Measurements from ENCODE around the gene PEX5L.

PEX5L gene

GRCh38 chr3:179897231-179897630 is 139.5 kb downstream of the PEX5L start:
- no peak for DNase-seq (ENCODE audit: low read depth in 2 of 2)

DNA sequence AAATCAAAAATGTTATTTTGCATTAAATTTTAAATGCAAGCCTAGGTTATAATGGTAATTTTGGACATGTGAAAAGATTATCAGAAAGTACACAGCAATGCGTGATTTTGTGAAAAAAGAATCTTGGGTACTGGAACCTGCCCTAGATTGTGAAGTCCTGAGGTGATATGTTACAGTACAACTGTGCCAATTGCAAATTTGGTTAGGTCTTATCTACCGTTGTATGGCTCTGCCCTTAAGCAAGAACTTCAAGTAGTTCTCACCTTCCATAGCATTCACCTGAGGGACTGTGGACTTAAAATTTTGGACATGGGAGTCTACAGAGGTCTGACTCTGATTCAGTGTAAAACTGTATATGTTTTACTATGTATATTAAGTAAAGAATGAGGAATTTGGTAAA is 140.2 kb downstream of the PEX5L start:
- no peak for DNase-seq (ENCODE audit: low read depth in 2 of 2)

- no peak for DNase-seq (ENCODE audit: low read depth in 2 of 2)
Observed at GRCh38 chr3:179895330-179895729, 141.4 kb downstream of the PEX5L start.

GRCh38 chr3:179887295-179887943 is 149.3 kb downstream of the PEX5L start:
- DNase-seq (ENCODE audit: low read depth in 2 of 2), result no peak

DNA sequence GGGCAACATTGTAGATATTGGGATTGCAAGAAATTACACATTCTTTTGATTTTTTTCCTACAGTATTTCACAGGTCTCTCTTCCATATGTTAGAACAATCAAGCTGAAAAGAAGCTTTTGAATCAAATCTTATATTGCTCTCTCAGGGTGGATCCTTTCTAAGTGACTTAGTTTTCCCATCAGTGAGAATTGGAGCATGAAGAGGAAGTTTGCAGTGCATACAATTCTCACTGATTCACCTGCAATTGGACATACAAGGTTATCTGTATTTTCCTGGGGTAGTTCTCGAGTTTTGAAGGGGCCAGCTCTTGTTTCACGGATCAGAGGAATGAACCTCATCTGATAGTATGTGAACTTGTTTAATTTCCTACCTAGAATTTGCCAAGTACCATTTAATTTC is 150.8 kb downstream of the PEX5L start:
- DNase-seq (ENCODE audit: low read depth in 2 of 2), result no peak

- no peak for DNase-seq (ENCODE audit: low read depth in 2 of 2)
Observed at GRCh38 chr3:179884136-179884535, 152.6 kb downstream of the PEX5L start.

DNA sequence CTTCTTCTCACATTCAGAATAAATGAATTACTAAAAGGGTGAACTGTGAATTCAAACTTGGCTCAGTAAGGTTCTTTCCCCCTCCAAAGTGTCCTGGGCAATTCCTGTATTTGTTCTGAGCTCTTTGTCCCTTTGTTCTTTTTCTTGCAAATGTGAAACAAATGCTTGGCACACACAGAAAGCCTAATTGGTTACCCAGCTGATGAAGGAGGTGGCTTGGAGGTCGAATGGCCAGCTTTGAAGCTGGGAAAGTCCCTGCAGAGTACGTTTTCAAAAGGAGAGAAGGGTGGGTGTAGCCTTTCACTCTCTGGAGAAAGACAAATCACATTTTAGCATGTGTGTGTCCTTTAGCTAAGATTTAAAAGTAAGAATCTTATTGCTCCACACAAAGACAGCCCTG is 154.4 kb downstream of the PEX5L start:
- DNase-seq (ENCODE audit: low read depth in 2 of 2), result no peak

GRCh38 chr3:179881791-179882190 is 154.9 kb downstream of the PEX5L start:
- DNase-seq (ENCODE audit: low read depth in 2 of 2), result no peak

GRCh38 chr3:179880868-179881267 is 155.9 kb downstream of the PEX5L start:
- no peak for DNase-seq (ENCODE audit: low read depth in 2 of 2)

- DNase-seq (ENCODE audit: low read depth in 2 of 2), result no peak
Observed at GRCh38 chr3:179876440-179876839, 160.3 kb downstream of the PEX5L start.

- DNase-seq (ENCODE audit: low read depth in 2 of 2), result no peak
Observed at GRCh38 chr3:179872842-179873241, 163.9 kb downstream of the PEX5L start.

DNA sequence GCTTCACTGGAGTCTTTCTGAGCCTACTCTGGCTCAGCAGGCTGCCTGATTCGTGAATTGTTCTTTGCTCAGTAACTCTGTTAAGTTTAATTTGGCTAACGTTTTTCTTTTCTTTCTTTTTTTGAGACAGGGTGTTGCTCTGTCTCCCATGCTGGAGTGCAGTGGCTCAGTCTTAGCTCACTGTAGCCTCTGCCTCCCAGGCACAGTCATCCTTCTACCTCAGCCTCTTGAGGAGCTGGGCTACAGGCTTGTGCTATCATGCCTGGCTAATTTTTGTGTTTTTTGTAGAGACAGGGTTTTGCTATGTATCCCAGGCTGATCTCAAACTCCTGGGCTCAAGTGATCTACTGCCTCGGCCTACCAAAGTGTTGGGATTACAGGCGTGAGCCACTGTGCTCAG is 165.0 kb downstream of the PEX5L start:
- no peak for DNase-seq (ENCODE audit: low read depth in 2 of 2)

DNA sequence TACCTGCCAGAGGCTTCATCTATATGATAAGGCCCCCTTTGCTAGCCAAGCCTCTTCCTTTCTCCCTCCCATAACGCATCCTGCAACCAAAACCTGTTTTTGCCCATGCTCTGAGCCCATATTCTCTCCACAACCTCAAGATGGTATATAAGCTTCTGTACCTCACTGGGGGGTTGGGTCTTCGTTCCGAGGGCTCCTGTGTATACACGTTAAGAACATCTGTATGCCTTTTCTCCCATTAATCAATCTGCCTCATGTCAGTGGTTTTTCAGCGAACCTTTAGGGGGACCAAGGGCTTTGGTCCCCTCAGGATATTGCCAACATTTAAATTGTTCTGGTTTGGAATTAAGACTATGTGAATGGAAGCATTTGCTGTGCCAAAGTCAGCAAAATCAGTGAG is 168.0 kb downstream of the PEX5L start:
- DNase-seq (ENCODE audit: low read depth in 2 of 2), result no peak

- DNase-seq (ENCODE audit: low read depth in 2 of 2), result no peak
Observed at GRCh38 chr3:179867961-179868360, 168.8 kb downstream of the PEX5L start.

DNA sequence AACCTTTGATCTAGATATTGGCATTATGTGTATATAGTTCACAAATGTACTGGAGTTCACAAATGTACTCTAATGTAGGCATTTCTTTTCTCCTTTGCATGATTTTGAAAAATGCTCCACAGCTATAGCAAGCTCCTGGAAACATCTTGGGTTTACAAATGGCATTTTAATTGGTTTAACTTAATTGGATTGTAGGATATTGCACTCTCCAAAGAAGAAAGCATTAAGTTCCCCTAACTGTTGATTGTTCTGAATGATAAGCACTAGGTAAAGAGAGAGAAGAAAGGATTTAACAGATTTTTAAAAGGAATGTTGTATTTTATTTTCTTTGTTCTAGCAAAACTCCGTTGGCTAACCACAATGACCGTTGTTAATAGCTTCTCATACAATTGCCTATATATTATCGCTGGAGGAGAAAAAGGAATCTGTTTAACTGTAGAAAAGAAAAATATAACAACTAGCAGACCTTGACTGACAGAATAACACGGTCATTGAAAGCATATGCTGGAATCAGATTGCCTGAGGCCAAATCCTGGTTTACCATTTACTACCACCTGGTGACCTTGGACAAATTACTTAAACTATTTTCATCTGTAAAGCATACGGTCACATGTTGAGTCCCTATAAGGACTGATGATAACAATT is 170.8 kb downstream of the PEX5L start:
- DNase-seq (ENCODE audit: low read depth in 2 of 2), result no peak

GRCh38 chr3:179861953-179862352 is 174.8 kb downstream of the PEX5L start:
- DNase-seq (ENCODE audit: low read depth in 2 of 2), result no peak

DNA sequence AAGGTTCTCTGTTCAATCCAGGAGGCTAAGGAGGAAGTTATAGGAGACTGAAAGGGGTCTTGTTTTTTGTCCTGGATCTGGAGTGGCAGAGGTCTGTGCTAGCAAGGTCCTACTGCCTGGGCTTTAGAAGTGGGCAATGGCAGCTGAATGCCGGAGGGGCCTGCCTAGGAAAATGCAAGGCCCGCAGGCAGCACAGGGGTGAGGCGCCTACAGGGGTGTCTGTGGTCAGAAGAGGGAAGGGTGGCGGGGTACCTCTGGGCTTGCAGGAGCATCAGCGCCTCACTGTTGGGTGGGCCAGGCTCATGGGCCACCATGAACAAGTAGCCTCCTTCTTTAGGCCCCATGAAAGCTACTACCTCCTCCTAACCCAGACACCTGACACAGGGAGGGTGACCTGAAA is 175.4 kb downstream of the PEX5L start:
- DNase-seq (ENCODE audit: low read depth in 2 of 2), result no peak

DNA sequence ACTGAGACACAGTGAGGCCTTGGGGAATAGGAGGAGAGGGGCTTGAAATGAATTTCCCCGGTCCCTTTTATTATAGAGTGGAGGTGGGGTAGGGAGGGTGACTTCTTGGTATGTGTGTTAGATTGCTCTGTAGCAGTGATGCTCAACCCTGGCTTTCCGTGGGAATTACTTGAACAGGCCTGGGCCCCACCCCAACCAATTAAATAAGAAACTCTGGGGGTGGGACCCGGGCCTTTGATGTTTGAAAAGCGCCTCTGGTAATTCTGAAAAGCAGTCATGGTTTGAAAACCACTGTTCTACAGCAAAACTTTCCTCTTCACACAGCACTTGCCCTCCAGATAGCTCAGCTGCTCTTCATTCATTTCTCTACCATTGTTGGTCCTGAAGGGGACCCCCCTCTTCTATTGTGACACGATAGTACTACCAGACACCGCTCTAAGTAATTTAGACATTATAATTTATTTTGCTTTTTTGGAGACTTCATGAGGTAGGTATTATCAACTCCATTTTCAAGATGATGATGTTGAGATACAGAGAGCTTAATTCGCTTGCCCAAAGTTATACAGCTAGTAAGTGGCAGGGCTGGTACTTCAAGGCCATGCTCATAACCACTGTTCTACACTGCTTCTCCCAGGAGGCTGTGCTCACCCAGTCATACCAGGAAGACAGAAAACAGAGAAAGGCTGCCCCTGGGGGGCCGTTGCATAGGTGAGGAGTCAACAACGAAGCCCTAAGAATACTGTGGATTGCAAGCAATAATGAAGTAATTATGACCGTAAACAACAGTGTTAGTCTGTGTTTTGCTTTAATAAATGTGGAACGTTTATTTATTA is 176.2 kb downstream of the PEX5L start:
- no peak for DNase-seq (ENCODE audit: low read depth in 2 of 2)

DNA sequence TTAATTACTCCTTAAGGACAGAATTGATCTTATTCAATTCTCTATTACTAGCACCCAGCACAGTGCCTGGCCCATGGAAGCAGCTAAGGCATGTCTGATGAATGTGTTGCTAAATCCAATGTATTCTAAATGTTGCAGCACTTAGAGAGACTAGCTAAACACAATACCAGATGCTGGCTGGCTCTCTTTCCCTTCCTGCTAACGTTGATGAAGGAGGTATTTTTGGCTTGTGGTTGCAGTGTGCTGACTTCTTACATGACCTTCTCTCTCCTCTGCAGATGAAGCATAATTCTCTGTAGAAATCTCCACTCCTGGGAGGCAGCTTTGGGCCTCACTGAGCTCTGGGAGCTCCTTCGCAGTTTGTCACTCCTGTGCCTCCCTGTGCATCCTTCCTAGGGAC is 183.6 kb downstream of the PEX5L start:
- DNase-seq (ENCODE audit: low read depth in 2 of 2), result no peak

DNA sequence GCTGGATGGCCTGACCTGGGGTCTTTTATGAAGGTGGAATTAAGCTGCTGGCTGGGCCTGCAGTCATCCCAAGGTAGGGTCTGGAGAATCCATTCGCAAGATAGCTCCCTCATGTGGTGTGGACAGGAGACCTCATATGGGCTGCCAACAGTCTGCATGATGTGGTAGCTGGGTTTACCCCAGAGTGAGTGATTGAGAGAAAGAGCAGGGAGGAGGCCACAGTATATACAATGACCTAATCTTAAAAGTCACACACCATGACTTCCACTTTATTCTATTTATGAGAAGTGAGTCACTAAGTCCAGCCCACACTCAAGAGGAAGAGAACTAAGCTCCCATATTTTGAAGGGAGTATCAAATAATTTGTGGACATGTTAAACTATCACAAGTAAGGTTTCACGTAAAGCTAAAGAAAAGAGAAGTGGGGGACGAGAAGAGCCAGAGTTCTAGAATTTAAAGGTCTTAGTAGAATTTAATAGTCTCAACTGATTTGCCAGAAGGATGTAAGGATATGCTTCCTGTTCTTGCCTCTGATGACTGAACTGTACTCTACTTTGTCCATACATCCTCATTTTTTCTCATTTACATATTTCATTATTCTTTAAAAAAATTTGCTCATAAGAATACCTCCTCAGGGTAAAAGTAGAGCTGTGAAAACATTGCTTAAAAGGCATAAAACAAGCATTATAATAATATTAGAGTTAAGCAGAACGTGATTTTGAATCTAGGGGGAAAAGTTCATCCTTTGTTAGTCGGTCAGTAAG is 184.4 kb downstream of the PEX5L start:
- no peak for DNase-seq (ENCODE audit: low read depth in 2 of 2)

GRCh38 chr3:179848711-179849110 is 188.0 kb downstream of the PEX5L start:
- DNase-seq (ENCODE audit: low read depth in 2 of 2), result no peak

GRCh38 chr3:179842061-179842460 is 194.7 kb downstream of the PEX5L start:
- no peak for DNase-seq (ENCODE audit: low read depth in 2 of 2)

Data from stimulated activated CD8-positive, alpha-beta memory T cell treated with anti-CD3 and anti-CD28 coated beads, Interleukin-2, amount 100 ng/mL, for 48 hours (primary cell).